Neural cell (in vitro differentiated cells): ENCODE data around the gene NCOA4. TPM values are rescaled to one million over a fixed set of nuclear protein-coding genes. Genes with fewer than 3 reads are reported as not detected.

Experiments
- H2AFZ ChIP-seq: fragments of 200-600, 300-800 bp; sonication (generic), shearing (Covaris generic); 2 replicates; pipeline ENCODE4 v1.6.0; 2014; ENCODE audit warnings: low read depth, mild to moderate bottlenecking, antibody characterized with exemption, low read length, moderate library complexity
- H3F3A ChIP-seq: fragments of 200-600 bp; shearing (Covaris generic); 2 replicates; pipeline ENCODE4 v1.6.1; 2016; ENCODE audit warnings: mild to moderate bottlenecking, moderate library complexity, mixed read lengths, antibody characterized with exemption, low read length; ENCODE audit not compliant: insufficient read depth, poor library complexity, severe bottlenecking
- H3K27ac ChIP-seq: fragments of 200-600, 300-800 bp; sonication (generic), shearing (Covaris generic); 2 replicates; pipeline ENCODE4 v1.5.1; 2014; ENCODE audit warnings: mild to moderate bottlenecking, low read length, moderate library complexity
- H3K27me3 ChIP-seq: fragments of 300-800, 200-600 bp; sonication (generic), shearing (Covaris generic); 2 replicates; pipeline ENCODE4 v1.6.0; 2014; ENCODE audit warnings: mild to moderate bottlenecking, low read depth, low read length, moderate library complexity; ENCODE audit not compliant: insufficient read depth
- H3K36me3 ChIP-seq: fragments of 300-800, 200-600 bp; sonication (generic), shearing (Covaris generic); 2 replicates; pipeline ENCODE4 v1.5.1; 2014; ENCODE audit warnings: mild to moderate bottlenecking, antibody characterized with exemption, low read length, moderate library complexity; ENCODE audit not compliant: insufficient read depth
- H3K4me2 ChIP-seq: fragments of 300-800, 200-600 bp; sonication (generic), shearing (Covaris generic); 2 replicates; pipeline ENCODE4 v1.6.0; 2014; ENCODE audit warnings: mild to moderate bottlenecking, low read length
- H3K4me3 ChIP-seq: fragments of 300-800, 200-600 bp; sonication (generic), shearing (Covaris generic); 2 replicates; pipeline ENCODE4 v1.5.1; 2014; ENCODE audit warnings: mild to moderate bottlenecking, low read length, moderate library complexity
- H3K79me2 ChIP-seq: fragments of 200-600 bp; shearing (Covaris generic); replicated peaks from 2 replicates; pipeline ENCODE4 v1.6.0; 2014; ENCODE audit warnings: mild to moderate bottlenecking, low read length, moderate library complexity; ENCODE audit not compliant: insufficient read depth
- H3K9ac ChIP-seq: fragments of 300-800, 200-600 bp; sonication (generic), shearing (Covaris generic); 2 replicates; pipeline ENCODE4 v1.6.1; 2016; ENCODE audit warnings: mild to moderate bottlenecking, low read length, mixed read lengths
- H3K9me2 ChIP-seq: fragments of 200-600 bp; shearing (Covaris generic); 2 replicates; pipeline ENCODE4 v1.6.1; 2016; ENCODE audit warnings: mild to moderate bottlenecking, low read length, mixed read lengths; ENCODE audit not compliant: insufficient read depth
- H3K9me3 ChIP-seq: fragments of 200-600, 300-800 bp; sonication (generic), shearing (Covaris generic); 2 replicates; pipeline ENCODE4 v1.6.1; 2016; ENCODE audit warnings: mild to moderate bottlenecking, mixed run types, low read length, moderate library complexity, mixed read lengths
- H4K20me1 ChIP-seq: fragments of 200-600 bp; shearing (Covaris generic); 2 replicates; pipeline ENCODE4 v1.6.1; 2016; ENCODE audit warnings: mild to moderate bottlenecking, mixed run types; ENCODE audit not compliant: insufficient read depth
- CTCF ChIP-seq: fragments of 450-650 bp; IDR thresholded peaks from 2 replicates; pipeline ENCODE4 v1.5.1; 2014; ENCODE audit warnings: antibody characterized with exemption, mild to moderate bottlenecking, moderate library complexity; ENCODE audit not compliant: poor library complexity, severe bottlenecking
- EP300 ChIP-seq: fragments of 450-650 bp; conservative IDR thresholded peaks from 2 replicates; pipeline ENCODE4 v1.6.1; 2014; ENCODE audit warnings: antibody characterized with exemption, mild to moderate bottlenecking, moderate library complexity; ENCODE audit not compliant: poor library complexity, severe bottlenecking
- EZH2 ChIP-seq: fragments of 200-600, 300-800 bp; shearing (Covaris generic), sonication (generic); IDR thresholded peaks from 2 replicates; pipeline ENCODE4 v1.6.1; 2014; ENCODE audit warnings: antibody characterized with exemption, low read length, borderline replicate concordance, mild to moderate bottlenecking; ENCODE audit not compliant: insufficient read depth, poor library complexity, severe bottlenecking
- MXI1 ChIP-seq: fragments of 450-650 bp; conservative IDR thresholded peaks from 2 replicates; pipeline ENCODE4 v1.6.1; 2014; ENCODE audit warnings: antibody characterized with exemption, mild to moderate bottlenecking; ENCODE audit not compliant: poor library complexity, severe bottlenecking
- POLR2AphosphoS5 ChIP-seq: IDR thresholded peaks from 2 replicates; pipeline ENCODE4 v1.6.1; 2012
- RAD21 ChIP-seq: fragments of 450-650 bp; conservative IDR thresholded peaks from 2 replicates; pipeline ENCODE4 v1.6.1; 2014; ENCODE audit warnings: antibody characterized with exemption, mild to moderate bottlenecking, moderate library complexity
- REST ChIP-seq: IDR thresholded peaks from 2 replicates; pipeline ENCODE4 v1.6.1; 2012; ENCODE audit warnings: borderline replicate concordance
- SMC3 ChIP-seq: fragments of 450-650 bp; conservative IDR thresholded peaks from 2 replicates; pipeline ENCODE4 v1.6.1; 2014; ENCODE audit warnings: antibody characterized with exemption, mild to moderate bottlenecking, moderate library complexity; ENCODE audit not compliant: poor library complexity
- TAF1 ChIP-seq: IDR thresholded peaks from 2 replicates; pipeline ENCODE4 v1.6.1; 2012; ENCODE audit warnings: low read depth
- polyA plus RNA-seq: library from polyadenylated mRNA; depleted of rRNA; stranded (reverse); fragments of >200 nt; gene quantifications from 2 replicates; pipeline ENCODE4 v1.2.3, GENCODE V29; 2014

Gene NCOA4
- polyA plus RNA-seq, 1 donor from 2014 or later, result 131 TPM

- H4K20me1 ChIP-seq, result no peaks in the 10 kb centered on the region
- no peak overlapping the region for H2AFZ ChIP-seq
- H3K79me2 ChIP-seq, result no peaks in the 10 kb centered on the region
- no peak overlapping the region for H3K9ac ChIP-seq
- H3K9me3 ChIP-seq, result no peaks in the 10 kb centered on the region
- TF ChIP-seq RAD21 (no peak), TAF1 (no peak), CTCF (no peak)
- H3K4me2 ChIP-seq, result no peak overlapping the region
- no peak overlapping the region for H3K4me3 ChIP-seq
- H3F3A ChIP-seq, result no peaks in the 10 kb centered on the region
- H3K36me3 ChIP-seq, result no peaks in the 10 kb centered on the region
- H3K27me3 ChIP-seq, result no peaks in the 10 kb centered on the region
- H3K9me2 ChIP-seq, result no peaks in the 10 kb centered on the region
- no peak overlapping the region for H3K27ac ChIP-seq
Measured at GRCh38 chr10:46057038-46057437, 26.6 kb upstream of the NCOA4 start.

- TF ChIP-seq RAD21, result no peak
- no peak for TF ChIP-seq MXI1
- no peak for TF ChIP-seq REST
- no peak for TF ChIP-seq SMC3
- no peak for TF ChIP-seq TAF1
- no peak for TF ChIP-seq EP300
- no peak for TF ChIP-seq EZH2
- no peak for TF ChIP-seq POLR2AphosphoS5
- no peak for TF ChIP-seq CTCF
- Histone ChIP-seq H3K4me2 (no peak overlapping the region), H3K27me3 (no peaks in the 10 kb centered on the region), H3K9me2 (no peaks in the 10 kb centered on the region), H3K4me3 (no peak overlapping the region), H3K36me3 (no peaks in the 10 kb centered on the region), H3K27ac (no peak overlapping the region), H3K79me2 (no peaks in the 10 kb centered on the region), H3F3A (no peaks in the 10 kb centered on the region), H3K9ac (no peak overlapping the region), H4K20me1 (no peaks in the 10 kb centered on the region), H2AFZ (no peak overlapping the region), H3K9me3 (no peaks in the 10 kb centered on the region)
Measured at GRCh38 chr10:46055771-46056170, 25.3 kb upstream of the NCOA4 start.
